ENCODE measurements around the gene VIPAS39.

GRCh38 chr14:77490347-77490986 lies 33.1 kb upstream of the VIPAS39 start:
- TF ChIP-seq EZH2 (IDR thresholded peaks at IDR 0.05; ENCODE audit: low read depth) (no peak), CTCF (conservative IDR thresholded peaks at IDR 0.05) (no peak)

All from PC-9 (cell line).